T-helper 1 cell (primary cell): ENCODE data around the gene PCDHGC4.
A peak's percentile ranks its signal among the peaks of the same experiment; 100 is the strongest.

Experiments
- DNase-seq, 5 donors: peaks; one replicate each; pipeline ENCODE4 v3.0.0-alpha.2; 2012 to 2020
- total RNA-seq, 4 donors: gene quantifications; one replicate each; lab custom pipeline; 2026; lab: John Stamatoyannopoulos, UW

Gene PCDHGC4
- total RNA-seq, result 0 to 0.15 (median 0) reads per million in 4 donors

- no peak for DNase-seq
Observed at GRCh38 chr5:141484641-141485311, at the start of gene PCDHGC4. Gene PCDHGC4 (plus strand): TSS chr5:141485030. CDS start chr5:141485174, 144 bp downstream.

GRCh38 chr5:141437221-141437620 lies 47.6 kb upstream of the PCDHGC4 start:
- DNase-seq, result no peak

- DNase-seq, result no peak
Observed at GRCh38 chr5:141439411-141440141, 45.3 kb upstream of the PCDHGC4 start.

- no peak for DNase-seq
Observed at GRCh38 chr5:141440341-141440740, 44.5 kb upstream of the PCDHGC4 start.

- no peak for DNase-seq
Observed at GRCh38 chr5:141441571-141442170, 43.2 kb upstream of the PCDHGC4 start.

- no peak for DNase-seq
Observed at GRCh38 chr5:141465351-141465750, 19.5 kb upstream of the PCDHGC4 start.

- peak in 2 of 5 donors; percentile 13 to 25 for DNase-seq
Observed at GRCh38 chr5:141475625-141476131, 9.2 kb upstream of the PCDHGC4 start, which contains the start of gene PCDHGC3. Gene PCDHGC3 (plus strand): TSS chr5:141475966. CDS start chr5:141476117, 151 bp downstream.

GRCh38 chr5:141476132-141476911 lies 8.5 kb upstream of the PCDHGC4 start:
- no peak for DNase-seq

- DNase-seq, result no peak
Observed at GRCh38 chr5:141477044-141477575, 7.7 kb upstream of the PCDHGC4 start.

- DNase-seq, result no peak
Observed at GRCh38 chr5:141477815-141478214, 7.0 kb upstream of the PCDHGC4 start.

GRCh38 chr5:141478321-141478945 lies 6.4 kb upstream of the PCDHGC4 start:
- no peak for DNase-seq

- no peak for DNase-seq
Observed at GRCh38 chr5:141479776-141480175, 5.1 kb upstream of the PCDHGC4 start.

- no peak for DNase-seq
Observed at GRCh38 chr5:141483902-141484301, 928 bp upstream of the PCDHGC4 start.

GRCh38 chr5:141484310-141484640 lies 555 bp upstream of the PCDHGC4 start:
- no peak for DNase-seq

GRCh38 chr5:141485321-141486055 lies 658 bp downstream of the PCDHGC4 start:
- DNase-seq, result no peak

GRCh38 chr5:141486091-141486490 lies 1.3 kb downstream of the PCDHGC4 start:
- DNase-seq, result no peak

- DNase-seq, result no peak
Observed at GRCh38 chr5:141487131-141487530, 2.3 kb downstream of the PCDHGC4 start.

- no peak for DNase-seq
Observed at GRCh38 chr5:141488591-141489561, 4.0 kb downstream of the PCDHGC4 start, which contains the start of gene PCDHGC5. Gene PCDHGC5 (plus strand): TSS chr5:141489081. CDS start chr5:141489241, 160 bp downstream.

GRCh38 chr5:141489841-141490240 lies 5.0 kb downstream of the PCDHGC4 start:
- DNase-seq, result no peak

GRCh38 chr5:141490271-141490670 lies 5.4 kb downstream of the PCDHGC4 start:
- no peak for DNase-seq
